Bronchial smooth muscle cell (primary cell): Measurements from ENCODE around the gene GAMT. TPM values are rescaled to one million over a fixed set of nuclear protein-coding genes. Genes with fewer than 3 reads are reported as not detected.

ENCODE experiments used
- total RNA-seq: library from RNA; depleted of rRNA; stranded (reverse); fragments of >200 nt; gene quantifications from 2 replicates; pipeline ENCODE4 v1.2.1, GENCODE V29; 2014

Gene GAMT
- total RNA-seq: 32.0 and 40.4 TPM in 2 replicates

GRCh38 chr19:1401138-1401888 is at the start of gene GAMT:
GAMT (minus strand) TSS chr19:1401542; CDS start chr19:1401476, 66 bp downstream.

GRCh38 chr19:1449467-1450442 is 48.4 kb upstream of the GAMT start, which contains the start of gene APC2:
APC2 (plus strand) TSS chr19:1450121; CDS start chr19:1453002, 2,881 bp downstream.

GRCh38 chr19:1438035-1438932 is 36.9 kb upstream of the GAMT start, which contains the start of gene RPS15:
RPS15 (plus strand) TSS chr19:1438396; CDS start chr19:1438426, 30 bp downstream.

GRCh38 chr19:1407528-1408299 is 6.4 kb upstream of the GAMT start, which contains the start of gene DAZAP1:
DAZAP1 (plus strand) TSS chr19:1407586; CDS start chr19:1407774, 188 bp downstream.

GRCh38 chr19:1383312-1384084 is 17.8 kb downstream of the GAMT start, which contains the start of gene NDUFS7:
NDUFS7 (plus strand) TSS chr19:1383907; CDS start chr19:1383927, 20 bp downstream.

Other genes with a start within 250 kb of the GAMT start
- 32.2 and 32.8 TPM in 2 replicates for gene SBNO2, start 227.3 kb downstream of the GAMT start, total RNA-seq
- gene STK11, start 195.8 kb downstream of the GAMT start, total RNA-seq: 74.2 and 98.7 TPM in 2 replicates
- 0.63 and 0.86 TPM in 2 replicates for gene CBARP, start 163.5 kb downstream of the GAMT start, total RNA-seq
- gene ATP5F1D, start 159.8 kb downstream of the GAMT start, total RNA-seq: 23.9 and 40.0 TPM in 2 replicates
- gene MIDN, start 153.0 kb downstream of the GAMT start, total RNA-seq: 8.8 and 9.5 TPM in 2 replicates
- 134 and 212 TPM in 2 replicates for gene CIRBP, start 132.2 kb downstream of the GAMT start, total RNA-seq
- gene FAM174C, start 126.0 kb downstream of the GAMT start, total RNA-seq: 12.3 and 22.2 TPM in 2 replicates
- not detected in 2 replicates for gene EFNA2, start 115.7 kb downstream of the GAMT start, total RNA-seq
- gene NDUFS7, start 17.6 kb downstream of the GAMT start, total RNA-seq: 53.1 and 63.4 TPM in 2 replicates
- 20.4 and 30.9 TPM in 2 replicates for gene DAZAP1, start 6.0 kb upstream of the GAMT start, total RNA-seq
- gene RPS15, start 36.9 kb upstream of the GAMT start, total RNA-seq: 253 and 340 TPM in 2 replicates
- gene APC2, start 48.6 kb upstream of the GAMT start, total RNA-seq: 0.63 and 1.1 TPM in 2 replicates
- 17.9 and 23.0 TPM in 2 replicates for gene C19orf25, start 77.7 kb upstream of the GAMT start, total RNA-seq
- 0.95 and 2.2 TPM in 2 replicates for gene PCSK4, start 88.8 kb upstream of the GAMT start, total RNA-seq
- 1.7 and 2.9 TPM in 2 replicates for gene REEP6, start 89.6 kb upstream of the GAMT start, total RNA-seq
- 3.9 and 4.7 TPM in 2 replicates for gene ADAMTSL5, start 111.5 kb upstream of the GAMT start, total RNA-seq
- gene PLK5, start 122.5 kb upstream of the GAMT start, total RNA-seq: under 0.01 TPM in 1 of 2 replicates, not detected in the other
- gene MEX3D, start 166.8 kb upstream of the GAMT start, total RNA-seq: 21.9 and 32.7 TPM in 2 replicates
- 64.8 and 69.3 TPM in 2 replicates for gene MBD3, start 191.3 kb upstream of the GAMT start, total RNA-seq
- 103 and 117 TPM in 2 replicates for gene UQCR11, start 203.9 kb upstream of the GAMT start, total RNA-seq